OCI-LY3 (cell line): ENCODE results near the gene DGKB.

Experiments used
- EZH2phosphoT487 ChIP-seq: fragments of 200-600 bp; shearing (Covaris generic); IDR thresholded peaks from 2 replicates; pipeline ENCODE4 v1.6.1; 2018; ENCODE audit warnings: antibody characterized with exemption, mixed run types, low read depth
- TF ChIP-seq, protein P1 (sequence below): fragments of 200-600, 300-600 bp; sonication (generic); IDR thresholded peaks from 2 replicates; pipeline ENCODE4 v1.5.1; 2014; ENCODE audit warnings: antibody characterized with exemption, low read length, low read depth

DNA sequence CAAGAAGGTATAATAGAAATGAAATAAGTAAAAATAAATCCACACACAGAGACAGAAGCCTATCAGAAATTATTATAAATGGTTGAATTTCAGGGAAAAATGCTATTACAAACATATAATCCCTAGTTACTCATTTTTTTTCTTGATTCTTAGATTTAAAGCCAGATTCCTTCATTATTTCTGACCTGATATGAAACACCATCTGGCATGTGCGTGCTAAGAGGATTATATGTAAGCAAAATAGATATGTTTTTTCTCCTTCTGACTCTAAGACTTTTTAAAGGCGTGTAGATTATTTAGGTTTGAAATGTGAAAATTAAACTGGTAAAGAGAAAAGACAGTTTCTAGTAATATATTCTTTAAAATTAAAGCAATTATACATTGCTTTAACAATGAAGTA, 676.4 kb downstream of the DGKB start:
- TF ChIP-seq, protein P1, sequence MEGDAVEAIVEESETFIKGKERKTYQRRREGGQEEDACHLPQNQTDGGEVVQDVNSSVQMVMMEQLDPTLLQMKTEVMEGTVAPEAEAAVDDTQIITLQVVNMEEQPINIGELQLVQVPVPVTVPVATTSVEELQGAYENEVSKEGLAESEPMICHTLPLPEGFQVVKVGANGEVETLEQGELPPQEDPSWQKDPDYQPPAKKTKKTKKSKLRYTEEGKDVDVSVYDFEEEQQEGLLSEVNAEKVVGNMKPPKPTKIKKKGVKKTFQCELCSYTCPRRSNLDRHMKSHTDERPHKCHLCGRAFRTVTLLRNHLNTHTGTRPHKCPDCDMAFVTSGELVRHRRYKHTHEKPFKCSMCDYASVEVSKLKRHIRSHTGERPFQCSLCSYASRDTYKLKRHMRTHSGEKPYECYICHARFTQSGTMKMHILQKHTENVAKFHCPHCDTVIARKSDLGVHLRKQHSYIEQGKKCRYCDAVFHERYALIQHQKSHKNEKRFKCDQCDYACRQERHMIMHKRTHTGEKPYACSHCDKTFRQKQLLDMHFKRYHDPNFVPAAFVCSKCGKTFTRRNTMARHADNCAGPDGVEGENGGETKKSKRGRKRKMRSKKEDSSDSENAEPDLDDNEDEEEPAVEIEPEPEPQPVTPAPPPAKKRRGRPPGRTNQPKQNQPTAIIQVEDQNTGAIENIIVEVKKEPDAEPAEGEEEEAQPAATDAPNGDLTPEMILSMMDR: no peak
- no peak for TF ChIP-seq EZH2phosphoT487
